ENCODE measurements around the gene ARHGAP15.

DNA sequence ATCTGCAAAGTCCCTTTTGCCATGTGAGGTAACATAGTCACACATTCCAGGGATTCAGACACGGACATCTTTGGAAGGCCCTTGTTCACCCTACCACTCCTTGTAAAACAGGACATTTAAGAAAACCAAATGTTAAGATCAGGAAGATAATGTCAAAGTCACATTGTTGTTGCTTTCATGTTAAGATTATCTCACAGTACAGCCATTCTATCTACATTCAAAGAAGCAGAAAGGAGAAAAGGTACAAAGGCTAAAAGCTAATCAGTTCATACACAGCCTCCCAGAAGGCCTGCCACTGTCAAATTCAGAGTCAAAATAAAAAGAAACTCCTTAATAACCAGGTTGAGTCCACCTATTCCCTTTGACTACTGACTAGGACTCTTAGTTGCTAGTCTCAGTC lies 573.7 kb downstream of the ARHGAP15 start:
- TF ChIP-seq, protein P1, sequence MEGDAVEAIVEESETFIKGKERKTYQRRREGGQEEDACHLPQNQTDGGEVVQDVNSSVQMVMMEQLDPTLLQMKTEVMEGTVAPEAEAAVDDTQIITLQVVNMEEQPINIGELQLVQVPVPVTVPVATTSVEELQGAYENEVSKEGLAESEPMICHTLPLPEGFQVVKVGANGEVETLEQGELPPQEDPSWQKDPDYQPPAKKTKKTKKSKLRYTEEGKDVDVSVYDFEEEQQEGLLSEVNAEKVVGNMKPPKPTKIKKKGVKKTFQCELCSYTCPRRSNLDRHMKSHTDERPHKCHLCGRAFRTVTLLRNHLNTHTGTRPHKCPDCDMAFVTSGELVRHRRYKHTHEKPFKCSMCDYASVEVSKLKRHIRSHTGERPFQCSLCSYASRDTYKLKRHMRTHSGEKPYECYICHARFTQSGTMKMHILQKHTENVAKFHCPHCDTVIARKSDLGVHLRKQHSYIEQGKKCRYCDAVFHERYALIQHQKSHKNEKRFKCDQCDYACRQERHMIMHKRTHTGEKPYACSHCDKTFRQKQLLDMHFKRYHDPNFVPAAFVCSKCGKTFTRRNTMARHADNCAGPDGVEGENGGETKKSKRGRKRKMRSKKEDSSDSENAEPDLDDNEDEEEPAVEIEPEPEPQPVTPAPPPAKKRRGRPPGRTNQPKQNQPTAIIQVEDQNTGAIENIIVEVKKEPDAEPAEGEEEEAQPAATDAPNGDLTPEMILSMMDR (IDR thresholded peaks at IDR 0.05; ENCODE audit: low read depth, low read length, poor library complexity, severe bottlenecking), result no peak
- TF ChIP-seq EZH2phosphoT487 (IDR thresholded peaks at IDR 0.05; ENCODE audit: borderline replicate concordance, low read length), result no peak
